ENCODE data around the gene SPPL2A. TPM values are rescaled to one million over a fixed set of nuclear protein-coding genes. Genes with fewer than 3 reads are reported as not detected.

Gene SPPL2A
- total RNA-seq, 1 experiment from 2014 or later = 38.6 TPM

- TF ChIP-seq MLX (CRISPR knock-in tag; IDR thresholded peaks at IDR 0.05) = no peak
- TF ChIP-seq ZNF425 (CRISPR knock-in tag; conservative IDR thresholded peaks at IDR 0.05) = no peak
- peak; percentile 72; the same call in 1 of the 2 replicates for TF ChIP-seq ETV6 (CRISPR knock-in tag; IDR thresholded peaks at IDR 0.05)
- peak; percentile 85; the same call in 1 of the 2 replicates for TF ChIP-seq TP53 (CRISPR knock-in tag; IDR thresholded peaks at IDR 0.05)
- no peak for TF ChIP-seq AR (CRISPR knock-in tag; IDR thresholded peaks at IDR 0.05)
- peak; percentile 62; the same call in 1 of the 2 replicates for TF ChIP-seq ZBTB21 (CRISPR knock-in tag; IDR thresholded peaks at IDR 0.05; ENCODE audit: borderline replicate concordance)
- TF ChIP-seq ZNF232 (CRISPR knock-in tag; IDR thresholded peaks at IDR 0.05) = peak; percentile 33; the same call in 1 of the 2 replicates
- peak; percentile 98 for TF ChIP-seq FOXP4 (CRISPR knock-in tag; IDR thresholded peaks at IDR 0.05)
- no peak; the same call in 1 of the 2 replicates for TF ChIP-seq GABPB1 (CRISPR knock-in tag; IDR thresholded peaks at IDR 0.05)
- no peak for TF ChIP-seq ERG (CRISPR knock-in tag; IDR thresholded peaks at IDR 0.05)
- no peak for TF ChIP-seq ZNF671 (CRISPR knock-in tag; IDR thresholded peaks at IDR 0.05)
- peak; percentile 29; the same call in 1 of the 2 replicates for TF ChIP-seq RELA (CRISPR knock-in tag; IDR thresholded peaks at IDR 0.05; ENCODE audit: borderline replicate concordance)
- TF ChIP-seq E2F4 (CRISPR knock-in tag; IDR thresholded peaks at IDR 0.05; ENCODE audit: borderline replicate concordance, low read depth) = no peak
- TF ChIP-seq GTF2I (CRISPR knock-in tag; conservative IDR thresholded peaks at IDR 0.05) = no peak
- TF ChIP-seq E2F1 (CRISPR knock-in tag; IDR thresholded peaks at IDR 0.05) = no peak
- no peak for TF ChIP-seq ZNF263 (CRISPR knock-in tag; IDR thresholded peaks at IDR 0.05; ENCODE audit: low read depth)
- TF ChIP-seq, protein P1, sequence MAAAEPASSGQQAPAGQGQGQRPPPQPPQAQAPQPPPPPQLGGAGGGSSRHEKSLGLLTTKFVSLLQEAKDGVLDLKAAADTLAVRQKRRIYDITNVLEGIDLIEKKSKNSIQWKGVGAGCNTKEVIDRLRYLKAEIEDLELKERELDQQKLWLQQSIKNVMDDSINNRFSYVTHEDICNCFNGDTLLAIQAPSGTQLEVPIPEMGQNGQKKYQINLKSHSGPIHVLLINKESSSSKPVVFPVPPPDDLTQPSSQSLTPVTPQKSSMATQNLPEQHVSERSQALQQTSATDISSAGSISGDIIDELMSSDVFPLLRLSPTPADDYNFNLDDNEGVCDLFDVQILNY (CRISPR knock-in tag; IDR thresholded peaks at IDR 0.05) = peak; percentile 81
- TF ChIP-seq JUN (CRISPR knock-in tag; IDR thresholded peaks at IDR 0.05) = 0 out of 2 replicates have a peak, but pooled peaks have one; percentile 15
- peak; percentile 76 for TF ChIP-seq SP1 (CRISPR knock-in tag; conservative IDR thresholded peaks at IDR 0.05)
- no peak for TF ChIP-seq SMAD3 (CRISPR knock-in tag; IDR thresholded peaks at IDR 0.05; ENCODE audit: borderline replicate concordance)
- no peak for TF ChIP-seq CBFB (CRISPR knock-in tag; IDR thresholded peaks at IDR 0.05; ENCODE audit: low read depth)
- no peak for TF ChIP-seq NFATC4 (CRISPR knock-in tag; IDR thresholded peaks at IDR 0.05)
- TF ChIP-seq NFYB (CRISPR knock-in tag; conservative IDR thresholded peaks at IDR 0.05; ENCODE audit: low read depth) = no peak
- no peak for TF ChIP-seq ZNF121 (CRISPR knock-in tag; IDR thresholded peaks at IDR 0.05)
- no peak for TF ChIP-seq ELF4 (CRISPR knock-in tag; IDR thresholded peaks at IDR 0.05; ENCODE audit: low read depth)
Measured at GRCh38 chr15:50686469-50687301, 78.8 kb downstream of the SPPL2A start, which contains the start of gene TRPM7 (continued).

All from WTC11 (cell line).